Measurements from ENCODE around the gene TMEM87A. TPM values are rescaled to one million over a fixed set of nuclear protein-coding genes. Genes with fewer than 3 reads are reported as not detected.
A peak's percentile ranks its signal among the peaks of the same experiment; 100 is the strongest.
"Not testable (repeated sequence)": the region's sequence is repeated elsewhere in the genome, so short reads cannot be mapped to it uniquely, and the experiment has no call there.

Gene TMEM87A, protein sequence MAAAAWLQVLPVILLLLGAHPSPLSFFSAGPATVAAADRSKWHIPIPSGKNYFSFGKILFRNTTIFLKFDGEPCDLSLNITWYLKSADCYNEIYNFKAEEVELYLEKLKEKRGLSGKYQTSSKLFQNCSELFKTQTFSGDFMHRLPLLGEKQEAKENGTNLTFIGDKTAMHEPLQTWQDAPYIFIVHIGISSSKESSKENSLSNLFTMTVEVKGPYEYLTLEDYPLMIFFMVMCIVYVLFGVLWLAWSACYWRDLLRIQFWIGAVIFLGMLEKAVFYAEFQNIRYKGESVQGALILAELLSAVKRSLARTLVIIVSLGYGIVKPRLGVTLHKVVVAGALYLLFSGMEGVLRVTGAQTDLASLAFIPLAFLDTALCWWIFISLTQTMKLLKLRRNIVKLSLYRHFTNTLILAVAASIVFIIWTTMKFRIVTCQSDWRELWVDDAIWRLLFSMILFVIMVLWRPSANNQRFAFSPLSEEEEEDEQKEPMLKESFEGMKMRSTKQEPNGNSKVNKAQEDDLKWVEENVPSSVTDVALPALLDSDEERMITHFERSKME
- 10 to 100 TPM; 17.5 to 25.9 (median 21.3) TPM for total RNA-seq
- polyA plus RNA-seq = 10 to 100 TPM; 10.3 to 15.4 TPM
- long read RNA-seq, donor 1, transcript TMEM87A-202 (20 exons, 3,109 nt) = major isoform, 26 of 34 reads
- long read RNA-seq, donor 1, partial matches to known transcripts = 3 of 34 reads
- long read RNA-seq, donor 1, other reads (novel, unspliced or antisense) = 5 of 34 reads
- long read RNA-seq, donor 2, transcript TMEM87A-202 (20 exons, 3,109 nt) = major isoform, 24 of 33 reads
- long read RNA-seq, donor 2, partial matches to known transcripts = 3 of 33 reads
- long read RNA-seq, donor 2, other reads (novel, unspliced or antisense) = 6 of 33 reads
- long read RNA-seq, donor 3, transcript TMEM87A-202 (20 exons, 3,109 nt) = major isoform, 54 of 77 reads
- long read RNA-seq, donor 3, partial matches to known transcripts = 11 of 77 reads
- long read RNA-seq, donor 3, other reads (novel, unspliced or antisense) = 10 of 77 reads

GRCh38 chr15:42272939-42273899 is at the start of gene TMEM87A, which contains the start of gene GANC:
TMEM87A (minus strand) TSS chr15:42273433; CDS start chr15:42273398, 35 bp downstream.
GANC (plus strand) TSS chr15:42273201; CDS start chr15:42274482, 1,281 bp downstream.
- peak; percentile 98 to 99 (median 98) for ATAC-seq
- Histone ChIP-seq H3K27ac (peak within 1 kb of the TSS; percentile 94 to 99 (median 96)), H3K9me3 (no peaks in the 10 kb centered on the region), H3K4me3 (peak within 1 kb of the TSS; percentile 59 to 89 (median 74)), H3K4me1 (peaks cover 0 to 64% (median 47%) of the 10 kb centered on the region in 9 donors), H3K36me3 (peaks cover 0 to 38% (median under 1%) of the 10 kb centered on the region in 9 donors), H3K27me3 (no peaks in the 10 kb centered on the region)
- peak in 1 of 9 donors; percentile 24 for TF ChIP-seq CTCF (IDR thresholded peaks at IDR 0.05)
- WGBS, 2 donors = 0% methylated on average over 52 of the region's 52 CpGs
- DNase-seq = peak; percentile 95 to 98
- intact Hi-C loops (cut with DNase I) = loop anchor here in 5 of 10 donors (5.0 to 10.0 kb wide), 3 partner anchors 182 to 202 kb away; no protein-coding TSS in a partner anchor

DNA sequence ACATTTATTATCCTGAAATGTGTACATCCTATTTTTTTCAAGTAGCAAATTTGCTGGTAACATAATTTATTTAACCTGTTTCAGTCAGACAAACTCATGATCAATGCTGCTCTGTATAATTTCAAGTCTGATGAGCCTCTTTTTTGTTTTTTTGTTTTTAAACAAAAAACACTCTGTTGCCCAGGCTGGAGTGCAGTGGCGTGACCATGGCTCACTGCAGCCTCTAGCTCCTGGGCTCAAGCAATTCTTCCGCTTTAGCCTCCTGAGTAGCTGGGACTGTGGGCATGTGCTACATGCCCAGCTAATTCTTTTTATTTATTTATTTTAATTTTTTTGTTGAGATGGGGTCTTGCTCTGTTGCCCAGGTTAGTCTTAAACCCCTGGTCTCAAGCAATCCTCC is 46.0 kb upstream of the TMEM87A start:
- WGBS, 2 donors = 99 to 100% methylated on average over 2 of the region's 2 CpGs

GRCh38 chr15:42316282-42316805 is 43.1 kb upstream of the TMEM87A start:
- 65 to 66% methylated on average over 11 of the region's 11 CpGs for WGBS, 2 donors
- H3K27ac ChIP-seq; DNase-seq; intact Hi-C loops (cut with DNase I); H3K4me1 ChIP-seq; H3K9me3 ChIP-seq; H3K27me3 ChIP-seq; H3K4me3 ChIP-seq; ATAC-seq: not testable (repeated sequence)
- H3K36me3 ChIP-seq = peaks cover 0 to 56% (median 9%) of the 10 kb centered on the region in 9 donors

More for the DNA sequence above, 46.0 kb upstream of the TMEM87A start:
- DNase-seq = no peak
- no peaks in the 10 kb centered on the region for H3K9me3 ChIP-seq
- no peaks in the 10 kb centered on the region for H3K27me3 ChIP-seq
- H3K4me3 ChIP-seq = no peak overlapping the region
- no peak for ATAC-seq
- H3K4me1 ChIP-seq = no peaks in the 10 kb centered on the region
- no peak for TF ChIP-seq CTCF (IDR thresholded peaks at IDR 0.05)
- no peak overlapping the region for H3K27ac ChIP-seq
- H3K36me3 ChIP-seq = peaks cover 0 to 56% (median 5%) of the 10 kb centered on the region in 9 donors
- intact Hi-C loops (cut with DNase I) = no loop called here

- Histone ChIP-seq H3K27ac (no peak overlapping the region), H3K9me3 (no peaks in the 10 kb centered on the region), H3K27me3 (no peaks in the 10 kb centered on the region), H3K36me3 (peaks cover 0 to 64% (median 16%) of the 10 kb centered on the region in 9 donors), H3K4me3 (no peak overlapping the region), H3K4me1 (no peaks in the 10 kb centered on the region)
- DNase-seq = no peak
- WGBS, 2 donors = 82% methylated on average over 1 of the region's 1 CpG
- intact Hi-C loops (cut with DNase I) = no loop called here
- ATAC-seq = no peak
- no peak for TF ChIP-seq CTCF (IDR thresholded peaks at IDR 0.05)
Observed at GRCh38 chr15:42315521-42315920, 42.3 kb upstream of the TMEM87A start.

All from heart right ventricle (tissue), 16 donors.